H1 (cell line): Measurements from ENCODE around the gene GOLGA7B. TPM values are rescaled to one million over a fixed set of nuclear protein-coding genes. Genes with fewer than 3 reads are reported as not detected.

Experiments
- CTCF ChIA-PET: fragments of 300-600 bp; sonication (Branson Sonifier 250); formaldehyde crosslinking; loops from one replicate; lab custom pipeline; 2021; ENCODE audit not compliant: partially characterized antibody; lab: Charles Lee
- POLR2A ChIA-PET: fragments of 300-600 bp; sonication (Branson Sonifier 250); formaldehyde crosslinking; loops from one replicate; lab custom pipeline; 2021; ENCODE audit warnings: inconsistent platforms; ENCODE audit not compliant: partially characterized antibody; lab: Charles Lee
- DNase-seq, 2 experiments: peaks; one replicate each; pipeline versions ENCODE4 v3.0.0 to v3.0.0-alpha.2; 2010 to 2022; ENCODE audit warnings: low spot score in 2 of 2, low read depth in 1 of 2, mixed read lengths in 1 of 2
- FAIRE-seq: peaks from 2 replicates; lab custom pipeline; 2011; peaks lifted over from hg19 to GRCh38; lab: Jason Lieb, UNC
- H2AFZ ChIP-seq: 2 replicates; pipeline ENCODE4 v1.8.1; 2012; ENCODE audit warnings: low read length, inconsistent platforms
- H2AK5ac ChIP-seq: 2 replicates; pipeline ENCODE4 v1.6.1; 2013; ENCODE audit warnings: low read depth, low read length
- H2BK120ac ChIP-seq: replicated peaks from 2 replicates; pipeline ENCODE3; 2013; ENCODE audit warnings: low read depth, low read length, inconsistent platforms
- H2BK12ac ChIP-seq: 2 replicates; pipeline ENCODE4 v1.6.1; 2013; ENCODE audit warnings: low read depth, low read length
- H2BK15ac ChIP-seq: 2 replicates; pipeline ENCODE4 v1.6.1; 2013; ENCODE audit warnings: low read length
- H2BK20ac ChIP-seq: 2 replicates; pipeline ENCODE4 v1.6.1; 2013; ENCODE audit warnings: low read length
- H2BK5ac ChIP-seq: 2 replicates; pipeline ENCODE4 v1.6.1; 2013; ENCODE audit warnings: low read depth, low read length
- H3K14ac ChIP-seq: 2 replicates; pipeline ENCODE4 v1.6.1; 2013; ENCODE audit warnings: inconsistent platforms; ENCODE audit not compliant: insufficient read length
- H3K18ac ChIP-seq: 2 replicates; pipeline ENCODE4 v1.6.1; 2013; ENCODE audit warnings: low read length; ENCODE audit errors: extremely low read depth
- H3K23ac ChIP-seq: 2 replicates; pipeline ENCODE4 v1.6.1; 2013; ENCODE audit warnings: inconsistent platforms; ENCODE audit not compliant: insufficient read length
- H3K23me2 ChIP-seq: 2 replicates; pipeline ENCODE4 v1.6.1; 2013; ENCODE audit warnings: low read depth, low read length
- H3K27ac ChIP-seq: 2 replicates; pipeline ENCODE4 v1.6.1; 2011; ENCODE audit warnings: low read depth, low read length, inconsistent platforms
- H3K27me3 ChIP-seq, 4 experiments: replicated peaks in 1 of 4; 1 replicate in 1 of 4; 2 replicates in 3 of 4; pipeline versions ENCODE4 v1.6.1 to v1.8.1; 2011 to 2013; ENCODE audit warnings: low read length in 3 of 4, mild to moderate bottlenecking in 3 of 4, inconsistent platforms in 2 of 4, mixed read lengths in 2 of 4, moderate library complexity in 1 of 4; ENCODE audit not compliant: control insufficient read depth in 3 of 4, insufficient read depth in 3 of 4; ENCODE audit errors: extremely low read depth in 1 of 4
- H3K36me3 ChIP-seq, 4 experiments: 2 replicates each; pipeline versions ENCODE4 v1.6.1 to v1.8.1; 2011 to 2013; ENCODE audit warnings: mild to moderate bottlenecking in 4 of 4, low read length in 3 of 4, moderate library complexity in 2 of 4, control low read depth in 1 of 4, inconsistent platforms in 1 of 4; ENCODE audit not compliant: insufficient read depth in 4 of 4, control insufficient read depth in 2 of 4
- H3K4ac ChIP-seq: replicated peaks from 2 replicates; pipeline ENCODE3; 2013; ENCODE audit warnings: low read length, low read depth, mixed read lengths, inconsistent platforms; ENCODE audit not compliant: insufficient read length
- H3K4me1 ChIP-seq, 4 experiments: replicated peaks in 1 of 4; 1 replicate in 1 of 4; 2 replicates in 3 of 4; pipeline versions ENCODE4 v1.6.1 to v1.8.1; 2011 to 2013; ENCODE audit warnings: low read length in 3 of 4, inconsistent platforms in 2 of 4, mixed read lengths in 1 of 4; ENCODE audit not compliant: insufficient read depth in 4 of 4, control insufficient read depth in 3 of 4
- H3K4me2 ChIP-seq, 2 experiments: 2 replicates each; pipeline versions ENCODE4 v1.6.1 to v1.8.1; 2011 to 2013; ENCODE audit warnings: low read depth in 2 of 2, low read length in 2 of 2, control low read depth in 1 of 2, inconsistent platforms in 1 of 2, mild to moderate bottlenecking in 1 of 2; ENCODE audit not compliant: insufficient read depth in 1 of 2
- H3K4me3 ChIP-seq, 4 experiments: fragments of 200-600, 300-600 bp in 1 of 4; sonication (generic), shearing (Covaris generic), sonication (Bioruptor Twin) in 1 of 4; 2 replicates each; pipeline versions ENCODE4 v1.5.1 to v1.8.1; 2011 to 2016; ENCODE audit warnings: low read length in 4 of 4, low read depth in 3 of 4, control low read depth in 2 of 4, inconsistent platforms in 2 of 4, mild to moderate bottlenecking in 2 of 4, mixed read lengths in 1 of 4, moderate library complexity in 1 of 4; ENCODE audit not compliant: insufficient read depth in 2 of 4; ENCODE audit errors: extremely low read depth in 1 of 4
- H3K56ac ChIP-seq: replicated peaks from 2 replicates; pipeline ENCODE3; 2013; ENCODE audit warnings: low read depth, mild to moderate bottlenecking, mixed read lengths, low read length, inconsistent platforms; ENCODE audit not compliant: insufficient read length
- H3K79me1 ChIP-seq: 2 replicates; pipeline ENCODE4 v1.6.1; 2013; ENCODE audit warnings: low read depth, low read length, control low read depth
- H3K79me2 ChIP-seq, 2 experiments: 2 replicates each; pipeline versions ENCODE4 v1.6.1 to v1.8.1; 2012 to 2013; ENCODE audit warnings: low read length in 2 of 2, mild to moderate bottlenecking in 2 of 2, inconsistent platforms in 1 of 2; ENCODE audit not compliant: insufficient read depth in 2 of 2, control insufficient read depth in 1 of 2
- H3K9ac ChIP-seq, 4 experiments: replicated peaks in 1 of 4; 1 replicate in 1 of 4; 2 replicates in 3 of 4; pipeline versions ENCODE4 v1.6.1 to v1.8.1; 2011 to 2013; ENCODE audit warnings: low read depth in 3 of 4, low read length in 3 of 4, control low read depth in 2 of 4, mild to moderate bottlenecking in 2 of 4, moderate library complexity in 2 of 4, inconsistent platforms in 1 of 4; ENCODE audit errors: extremely low read depth in 1 of 4
- H3K9me3 ChIP-seq, 2 experiments: 2 replicates each; pipeline versions ENCODE4 v1.6.1 to v1.8.1; 2012 to 2013; ENCODE audit warnings: mild to moderate bottlenecking in 2 of 2, moderate library complexity in 2 of 2, control low read depth in 1 of 2, inconsistent platforms in 1 of 2, low read depth in 1 of 2, low read length in 1 of 2, mixed read lengths in 1 of 2; ENCODE audit not compliant: insufficient read depth in 2 of 2
- H4K20me1 ChIP-seq, 2 experiments: replicated peaks in 1 of 2; 2 replicates each; pipeline versions ENCODE3 to v1.8.1; 2011 to 2013; ENCODE audit warnings: inconsistent platforms in 2 of 2, low read length in 2 of 2, mild to moderate bottlenecking in 1 of 2; ENCODE audit not compliant: insufficient read depth in 2 of 2, control insufficient read depth in 1 of 2
- H4K5ac ChIP-seq: 2 replicates; pipeline ENCODE4 v1.6.1; 2013; ENCODE audit warnings: low read length, low read depth, mixed read lengths, inconsistent platforms; ENCODE audit not compliant: insufficient read length
- H4K8ac ChIP-seq: 2 replicates; pipeline ENCODE4 v1.8.0; 2013; ENCODE audit warnings: mild to moderate bottlenecking, moderate library complexity, low read length, inconsistent platforms; ENCODE audit not compliant: insufficient read depth; ENCODE audit errors: extremely low read depth
- H4K91ac ChIP-seq: replicated peaks from 2 replicates; pipeline ENCODE3; 2013; ENCODE audit warnings: low read length, mixed read lengths, inconsistent platforms; ENCODE audit not compliant: insufficient read length
- JUND ChIP-seq: IDR thresholded peaks from 2 replicates; pipeline ENCODE4 v1.6.1; 2011; ENCODE audit warnings: mild to moderate bottlenecking, improper control_type of control experiment, low read length
- TBP ChIP-seq: IDR thresholded peaks from 2 replicates; pipeline ENCODE4 v1.6.1; 2011; ENCODE audit warnings: low read depth, low read length, improper control_type of control experiment
- WGBS, 2 experiments: shearing (Covaris generic) in 1 of 2; methylation state at CpG; one replicate each; pipeline versions ENCODE4 v1.1.6 to v1.1.7; 2013 to 2015; ENCODE audit warnings: low lambda C conversion rate in 2 of 2, mixed read lengths in 2 of 2, inconsistent platforms in 1 of 2, low coverage in 1 of 2, missing lambda C conversion rate in 1 of 2; ENCODE audit not compliant: insufficient replicate concordance in 2 of 2, insufficient coverage in 1 of 2, insufficient read length in 1 of 2; ENCODE audit errors: extremely low coverage in 1 of 2, missing lambda C conversion rate in 1 of 2; 5-methylcytosine and 5-hydroxymethylcytosine counted together
- polyA plus RNA-seq, 7 experiments: library from polyadenylated mRNA; depleted of rRNA in 3 of 7; stranded (reverse) in 5 of 7; unstranded in 2 of 7; fragments of >200 nt in 5 of 7; fragments of 200-250 nt in 2 of 7; gene quantifications; 1 replicate in 5 of 7; 2 replicates in 1 of 7; 4 replicates in 1 of 7; pipeline versions ENCODE4 v1.2.1 to v1.2.3, GENCODE V29; 2011 to 2013; ENCODE audit warnings: missing spikeins in 2 of 7, mixed read lengths in 2 of 7
- total RNA-seq: library from RNA; stranded (reverse); fragmentation: NEBNext Ultra II Directional; extraction: Animal tissue kit (Norgen Biotek cat#: 25700); gene quantifications from 2 replicates; pipeline ENCODE4 v1.2.1, GENCODE V29; 2021

GOLGA7B gene
- total and polyA plus RNA-seq, 2 of the 8 experiments (the other 6 are each of a cell fraction or from before 2014, with no cell fraction given): 0.04 to 0.14 TPM

- Histone ChIP-seq H3K79me2 (no peaks in the 10 kb centered on the region), H3K4me3 (no peak overlapping the region), H3K79me1 (no peaks in the 10 kb centered on the region), H3K9ac (no peak overlapping the region), H3K4me2 (no peak overlapping the region), H3K9me3 (no peaks in the 10 kb centered on the region), H3K23ac (no peak overlapping the region), H3K18ac (no peak overlapping the region), H2BK15ac (no peak overlapping the region), H3K36me3 (no peaks in the 10 kb centered on the region), H2BK20ac (no peak overlapping the region), H4K8ac (no peak overlapping the region), H2BK5ac (no peak overlapping the region), H3K4me1 (peaks cover 0 to 7% (median 3%) of the 10 kb centered on the region in 4 experiments; a peak in 3 of 7 replicates), H3K27ac (no peak overlapping the region), H3K56ac (no peak overlapping the region), H4K5ac (no peak overlapping the region), H3K27me3 (no peaks in the 10 kb centered on the region), H3K4ac (no peak overlapping the region), H2AFZ (no peak overlapping the region), H3K14ac (no peak overlapping the region), H2AK5ac (no peak overlapping the region), H3K23me2 (no peaks in the 10 kb centered on the region), H2BK12ac (no peak overlapping the region), H2BK120ac (no peak overlapping the region), H4K20me1 (no peaks in the 10 kb centered on the region), H4K91ac (no peak overlapping the region)
- no peak for TF ChIP-seq JUND
- TF ChIP-seq TBP: no peak
- ChIA-PET POLR2A (no interaction called here), CTCF (interaction anchor here (0.6 to 1.6 kb wide), 4 partner anchors 11 to 82 kb away, joined by 3 to 12 read pairs (median 4); no protein-coding TSS in a partner anchor)
- no peak for DNase-seq
- WGBS, 2 experiments: 80% methylated on average over 4 of the region's 4 CpGs; no CpG with 5 or more reads in 1 of the 2 experiments
- FAIRE-seq: no peak
Observed at GRCh38 chr10:97816609-97817008, 33.0 kb upstream of the GOLGA7B start.
